PC-9 (cell line): ENCODE results near the gene DCTN2. TPM values are rescaled to one million over a fixed set of nuclear protein-coding genes. Genes with fewer than 3 reads are reported as not detected.

Experiments used
- BruUV-seq: library from RNA; stranded (reverse); fragments of 400-500 nt; replicated peaks from 2 replicates; lab custom pipeline; 2021; lab: Mats Ljungman, UMichigan
- CTCF ChIA-PET: fragments of 300-600 bp; sonication (Branson Sonifier 250); formaldehyde crosslinking; loops from one replicate; lab custom pipeline; 2022; ENCODE audit warnings: antibody characterized with exemption; lab: Charles Lee
- POLR2A ChIA-PET: fragments of 300-600 bp; sonication (Branson Sonifier 250); formaldehyde crosslinking; loops from one replicate; lab custom pipeline; 2022; ENCODE audit warnings: antibody characterized with exemption; ENCODE audit not compliant: unreplicated experiment; lab: Charles Lee
- DNase-seq, 2 experiments: peaks; one replicate each; pipeline versions ENCODE4 v3.0.0 to v3.0.0-alpha.2; 2015 to 2022; ENCODE audit warnings: mixed read lengths in 1 of 2
- H2AFZ ChIP-seq: fragments of 200-600 bp; sonication (generic); 2 replicates; pipeline ENCODE4 v1.8.1; 2017; ENCODE audit warnings: antibody characterized with exemption
- H3F3A ChIP-seq: fragments of 200-600 bp; sonication (generic); 2 replicates; pipeline ENCODE4 v1.8.1; 2017; ENCODE audit warnings: antibody characterized with exemption, mild to moderate bottlenecking, low read depth; ENCODE audit not compliant: insufficient read depth
- H3K27ac ChIP-seq: fragments of 200-600 bp; sonication (generic); 2 replicates; pipeline ENCODE4 v1.6.1; 2016; ENCODE audit warnings: mixed run types
- H3K27me3 ChIP-seq: fragments of 200-600 bp; sonication (generic); 2 replicates; pipeline ENCODE4 v1.6.1; 2016; ENCODE audit warnings: low read depth, mixed run types; ENCODE audit not compliant: insufficient read depth
- H3K36me3 ChIP-seq: fragments of 200-600 bp; sonication (generic); 2 replicates; pipeline ENCODE4 v1.6.1; 2016; ENCODE audit warnings: low read depth, mixed run types
- H3K4me1 ChIP-seq: fragments of 200-600 bp; sonication (generic); replicated peaks from 2 replicates; pipeline ENCODE4 v1.6.1; 2016; ENCODE audit warnings: mixed run types; ENCODE audit not compliant: insufficient read depth
- H3K4me2 ChIP-seq: fragments of 200-600 bp; sonication (generic); 2 replicates; pipeline ENCODE4 v1.6.1; 2017; ENCODE audit warnings: mixed run types
- H3K4me3 ChIP-seq: fragments of 200-600 bp; sonication (generic); 2 replicates; pipeline ENCODE4 v1.6.1; 2016; ENCODE audit warnings: mixed run types
- H3K79me2 ChIP-seq: fragments of 200-600 bp; sonication (generic); 2 replicates; pipeline ENCODE4 v1.6.1; 2017; ENCODE audit warnings: low read depth, mixed run types
- H3K9me2 ChIP-seq: fragments of 200-600 bp; sonication (generic); 2 replicates; pipeline ENCODE4 v1.8.1; 2017; ENCODE audit warnings: mild to moderate bottlenecking; ENCODE audit not compliant: insufficient read depth
- H3K9me3 ChIP-seq: fragments of 200-600 bp; sonication (generic); 2 replicates; pipeline ENCODE4 v1.8.1; 2016; ENCODE audit warnings: low read depth; ENCODE audit not compliant: insufficient read depth
- H4K20me1 ChIP-seq: fragments of 200-600 bp; sonication (generic); 2 replicates; pipeline ENCODE4 v1.8.1; 2017; ENCODE audit not compliant: insufficient read depth
- CTCF ChIP-seq: fragments of 200-600 bp; sonication (generic); conservative IDR thresholded peaks from 2 replicates; pipeline ENCODE4 v1.6.1; 2017; ENCODE audit warnings: mixed run types, antibody characterized with exemption, mild to moderate bottlenecking, moderate library complexity
- EZH2 ChIP-seq: fragments of 200-600 bp; sonication (generic); IDR thresholded peaks from 2 replicates; pipeline ENCODE4 v1.8.0; 2017; ENCODE audit warnings: antibody characterized with exemption, low read depth
- intact Hi-C: fragments of 100-400 bp; cut with micrococcal nuclease; formaldehyde crosslinking; loops from one replicate; pipeline ENCODE4 v1.10.0; 2022; ENCODE audit not compliant: unreplicated experiment
- total RNA-seq: library from RNA; stranded (reverse); gene quantifications from 2 replicates; pipeline ENCODE4 v1.2.3, GENCODE V29; 2021

Gene DCTN2
- total RNA-seq, 1 experiment from 2014 or later: 105 TPM

GRCh38 chr12:57552835-57553313 is 5.9 kb upstream of the DCTN2 start:
- no peak overlapping the region for H3K4me3 ChIP-seq
- no peaks in the 10 kb centered on the region for H3K79me2 ChIP-seq
- POLR2A ChIA-PET: no interaction called here
- 0 out of 2 replicates have a peak, but pooled peaks cover under 1% of the 10 kb centered on the region for H3F3A ChIP-seq
- H4K20me1 ChIP-seq: no peaks in the 10 kb centered on the region
- no peak overlapping the region for H3K4me2 ChIP-seq
- no peaks in the 10 kb centered on the region for H3K9me3 ChIP-seq
- no peak overlapping the region for H3K27ac ChIP-seq
- H3K9me2 ChIP-seq: no peaks in the 10 kb centered on the region
- DNase-seq: no peak
- no peaks in the 10 kb centered on the region for H3K36me3 ChIP-seq
- CTCF ChIA-PET: no interaction called here
- TF ChIP-seq CTCF (no peak), EZH2 (no peak)
- no peaks in the 10 kb centered on the region for H3K27me3 ChIP-seq
- intact Hi-C loops: no loop called here
- BruUV-seq: no TSS peak
- H2AFZ ChIP-seq: no peak overlapping the region
- no peaks in the 10 kb centered on the region for H3K4me1 ChIP-seq

DNA sequence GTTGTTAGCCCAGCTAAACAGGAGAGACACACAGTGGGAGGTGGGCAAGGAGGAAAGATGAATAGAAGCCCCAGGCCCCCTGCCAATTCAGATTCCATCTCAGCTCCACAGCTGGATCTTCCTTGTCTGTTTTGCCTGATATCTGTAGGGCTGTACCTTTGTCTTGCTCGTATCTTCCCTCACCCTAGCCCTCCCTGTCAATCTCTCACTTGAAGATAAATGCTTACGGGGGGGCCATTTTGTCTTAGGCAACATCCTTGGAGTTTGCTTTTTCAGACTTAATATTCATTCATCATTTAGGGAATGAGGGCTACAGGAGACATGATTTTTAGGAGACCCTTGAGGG is 5.3 kb upstream of the DCTN2 start:
- H4K20me1 ChIP-seq: no peaks in the 10 kb centered on the region
- H3K4me3 ChIP-seq: no peak overlapping the region
- ChIA-PET POLR2A (no interaction called here), CTCF (no interaction called here)
- no peak overlapping the region for H2AFZ ChIP-seq
- H3K9me2 ChIP-seq: no peaks in the 10 kb centered on the region
- intact Hi-C loops: no loop called here
- H3K27ac ChIP-seq: no peak overlapping the region
- no TSS peak for BruUV-seq
- H3K4me1 ChIP-seq: no peaks in the 10 kb centered on the region
- H3K4me2 ChIP-seq: no peak overlapping the region
- H3K9me3 ChIP-seq: no peaks in the 10 kb centered on the region
- H3K79me2 ChIP-seq: no peaks in the 10 kb centered on the region
- 0 out of 2 replicates have a peak, but pooled peaks cover 4% of the 10 kb centered on the region for H3F3A ChIP-seq
- no peaks in the 10 kb centered on the region for H3K27me3 ChIP-seq
- no peak for DNase-seq
- H3K36me3 ChIP-seq: no peaks in the 10 kb centered on the region
- TF ChIP-seq EZH2 (no peak), CTCF (no peak)

GRCh38 chr12:57551637-57552305 is 4.8 kb upstream of the DCTN2 start:
- no peak overlapping the region for H3K27ac ChIP-seq
- DNase-seq: no peak
- H3K9me2 ChIP-seq: no peaks in the 10 kb centered on the region
- no peak overlapping the region for H2AFZ ChIP-seq
- no peak overlapping the region for H3K4me2 ChIP-seq
- intact Hi-C loops: no loop called here
- CTCF ChIA-PET: no interaction called here
- H4K20me1 ChIP-seq: no peaks in the 10 kb centered on the region
- H3K36me3 ChIP-seq: no peaks in the 10 kb centered on the region
- no peaks in the 10 kb centered on the region for H3K9me3 ChIP-seq
- TF ChIP-seq CTCF: no peak
- TF ChIP-seq EZH2: no peak
- H3K27me3 ChIP-seq: no peaks in the 10 kb centered on the region
- POLR2A ChIA-PET: no interaction called here
- H3K79me2 ChIP-seq: peaks cover 2% of the 10 kb centered on the region; the same call in 1 of the 2 replicates
- no peak overlapping the region for H3K4me3 ChIP-seq
- H3F3A ChIP-seq: 0 out of 2 replicates have a peak, but pooled peaks cover 4% of the 10 kb centered on the region
- BruUV-seq: no TSS peak
- no peaks in the 10 kb centered on the region for H3K4me1 ChIP-seq
